Measurements from ENCODE around the gene EP400.
"Not testable (repeated sequence)": the region's sequence is repeated elsewhere in the genome, so short reads cannot be mapped to it uniquely, and the experiment has no call there.

EP400 gene

DNA sequence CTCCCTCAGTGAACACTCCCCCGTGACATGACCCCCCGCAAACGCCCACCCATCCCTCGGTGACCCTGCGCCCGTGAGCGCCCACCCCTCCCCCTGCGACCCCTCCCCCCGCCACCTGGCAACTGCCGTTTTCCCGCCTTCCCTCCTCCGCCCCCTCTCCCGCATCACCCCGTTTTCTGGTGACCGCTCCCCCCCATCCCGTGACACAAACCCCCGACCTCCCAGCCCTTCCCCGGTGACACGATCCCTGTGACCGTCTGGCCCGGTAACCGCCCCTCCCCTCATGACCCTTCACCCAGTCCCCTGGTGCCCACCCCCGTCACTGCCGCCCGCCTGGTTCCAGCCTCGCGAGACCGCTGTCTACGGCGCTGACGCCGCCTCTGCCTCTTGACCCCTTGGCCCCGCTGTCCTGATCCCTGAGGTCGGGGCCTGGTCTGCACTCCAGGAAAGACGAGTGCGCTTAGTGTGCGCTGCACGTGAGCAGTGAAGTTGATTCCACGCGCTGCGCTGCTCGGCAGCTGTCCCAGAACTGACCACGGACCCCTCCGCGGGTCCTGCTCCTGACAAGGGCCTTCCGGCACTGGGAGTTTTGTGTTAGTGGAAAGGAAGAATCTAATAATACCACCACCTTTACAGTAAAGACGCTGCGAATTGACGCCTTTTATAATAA lies 135.0 kb downstream of the EP400 start:
- 10 to 12% methylated on average over 39 to 46 of the region's 49 CpGs for WGBS, 2 experiments
- H3K27ac ChIP-seq (ENCODE audit: insufficient read depth, low read depth, low read length, poor library complexity, severe bottlenecking): peak overlapping the region; percentile 83
- H3K27me3 ChIP-seq (ENCODE audit: control insufficient read depth, insufficient read depth, low read length, poor library complexity, severe bottlenecking): no peaks in the 10 kb centered on the region
- peak overlapping the region; percentile 76 for H3K4me3 ChIP-seq (ENCODE audit: insufficient read depth, low read depth, low read length)
- no peaks in the 10 kb centered on the region for H3K4me1 ChIP-seq (ENCODE audit: control insufficient read depth, insufficient read depth, low read length)
- H3K9me3 ChIP-seq (ENCODE audit: control insufficient read depth, low read length): no peaks in the 10 kb centered on the region
- peaks cover 6% of the 10 kb centered on the region for H3K36me3 ChIP-seq (ENCODE audit: control insufficient read depth, insufficient read depth, low read length)

- Histone ChIP-seq H3K27me3 (ENCODE audit: control insufficient read depth, insufficient read depth, low read length, poor library complexity, severe bottlenecking) (no peaks in the 10 kb centered on the region), H3K27ac (ENCODE audit: insufficient read depth, low read depth, low read length, poor library complexity, severe bottlenecking) (no peak overlapping the region), H3K9me3 (ENCODE audit: control insufficient read depth, low read length) (no peaks in the 10 kb centered on the region), H3K4me1 (ENCODE audit: control insufficient read depth, insufficient read depth, low read length) (no peaks in the 10 kb centered on the region), H3K4me3 (ENCODE audit: insufficient read depth, low read depth, low read length) (peak overlapping the region; percentile 76), H3K36me3 (ENCODE audit: control insufficient read depth, insufficient read depth, low read length) (peaks cover 7% of the 10 kb centered on the region)
- WGBS, 2 experiments: 85 to 90% methylated on average over 6 of the region's 6 CpGs
These were observed 135.5 kb downstream of the EP400 start for GRCh38 chr12:132085291-132085635.

GRCh38 chr12:132089407-132089910 lies 139.7 kb downstream of the EP400 start:
- 87 to 95% methylated on average over 3 to 4 of the region's 4 CpGs for WGBS, 2 experiments
- peaks cover 7% of the 10 kb centered on the region for H3K36me3 ChIP-seq (ENCODE audit: control insufficient read depth, insufficient read depth, low read length)
- H3K27ac ChIP-seq (ENCODE audit: insufficient read depth, low read depth, low read length, poor library complexity, severe bottlenecking): no peak overlapping the region
- H3K9me3 ChIP-seq (ENCODE audit: control insufficient read depth, low read length): no peaks in the 10 kb centered on the region
- H3K4me3 ChIP-seq (ENCODE audit: insufficient read depth, low read depth, low read length): no peak overlapping the region
- H3K27me3 ChIP-seq (ENCODE audit: control insufficient read depth, insufficient read depth, low read length, poor library complexity, severe bottlenecking): no peaks in the 10 kb centered on the region
- no peaks in the 10 kb centered on the region for H3K4me1 ChIP-seq (ENCODE audit: control insufficient read depth, insufficient read depth, low read length)

DNA sequence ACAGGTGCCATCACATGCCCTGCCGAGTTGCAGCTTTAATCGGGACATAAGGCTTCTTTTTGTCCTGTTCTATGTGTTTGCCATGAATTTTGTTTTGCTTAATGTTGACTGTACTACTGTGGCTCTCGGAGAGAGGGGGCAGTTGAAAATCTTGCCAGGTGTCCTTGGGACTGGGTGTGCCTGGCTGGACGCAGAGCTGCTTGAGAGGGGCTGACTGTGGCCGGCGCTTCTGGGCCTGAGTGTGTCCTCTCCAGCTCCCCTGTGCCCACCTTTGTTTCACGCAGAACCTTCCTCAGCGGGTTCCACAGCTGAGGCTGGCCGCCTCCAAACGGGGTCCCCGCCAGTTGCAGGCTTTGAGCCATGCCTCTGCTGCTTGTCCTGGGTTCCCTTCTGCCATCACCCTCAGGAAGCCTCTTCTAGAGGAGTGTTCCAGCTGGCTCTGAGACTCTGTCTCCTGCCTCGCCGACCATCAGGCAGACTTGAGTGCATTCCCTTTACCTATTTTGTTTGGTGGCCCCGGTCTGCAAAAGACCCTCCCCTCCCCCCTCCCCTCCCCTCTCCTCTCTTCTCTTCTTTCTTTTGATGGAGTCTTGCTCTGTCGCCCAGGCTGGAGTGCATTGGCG lies 144.6 kb downstream of the EP400 start:
- no peaks in the 10 kb centered on the region for H3K9me3 ChIP-seq (ENCODE audit: control insufficient read depth, low read length)
- WGBS, 2 experiments: 95 to 96% methylated on average over 15 of the region's 16 CpGs
- H3K27ac ChIP-seq (ENCODE audit: insufficient read depth, low read depth, low read length, poor library complexity, severe bottlenecking): no peak overlapping the region
- H3K4me3 ChIP-seq (ENCODE audit: insufficient read depth, low read depth, low read length): no peak overlapping the region
- H3K36me3 ChIP-seq (ENCODE audit: control insufficient read depth, insufficient read depth, low read length): peaks cover 5% of the 10 kb centered on the region
- no peaks in the 10 kb centered on the region for H3K4me1 ChIP-seq (ENCODE audit: control insufficient read depth, insufficient read depth, low read length)
- H3K27me3 ChIP-seq (ENCODE audit: control insufficient read depth, insufficient read depth, low read length, poor library complexity, severe bottlenecking): no peaks in the 10 kb centered on the region

DNA sequence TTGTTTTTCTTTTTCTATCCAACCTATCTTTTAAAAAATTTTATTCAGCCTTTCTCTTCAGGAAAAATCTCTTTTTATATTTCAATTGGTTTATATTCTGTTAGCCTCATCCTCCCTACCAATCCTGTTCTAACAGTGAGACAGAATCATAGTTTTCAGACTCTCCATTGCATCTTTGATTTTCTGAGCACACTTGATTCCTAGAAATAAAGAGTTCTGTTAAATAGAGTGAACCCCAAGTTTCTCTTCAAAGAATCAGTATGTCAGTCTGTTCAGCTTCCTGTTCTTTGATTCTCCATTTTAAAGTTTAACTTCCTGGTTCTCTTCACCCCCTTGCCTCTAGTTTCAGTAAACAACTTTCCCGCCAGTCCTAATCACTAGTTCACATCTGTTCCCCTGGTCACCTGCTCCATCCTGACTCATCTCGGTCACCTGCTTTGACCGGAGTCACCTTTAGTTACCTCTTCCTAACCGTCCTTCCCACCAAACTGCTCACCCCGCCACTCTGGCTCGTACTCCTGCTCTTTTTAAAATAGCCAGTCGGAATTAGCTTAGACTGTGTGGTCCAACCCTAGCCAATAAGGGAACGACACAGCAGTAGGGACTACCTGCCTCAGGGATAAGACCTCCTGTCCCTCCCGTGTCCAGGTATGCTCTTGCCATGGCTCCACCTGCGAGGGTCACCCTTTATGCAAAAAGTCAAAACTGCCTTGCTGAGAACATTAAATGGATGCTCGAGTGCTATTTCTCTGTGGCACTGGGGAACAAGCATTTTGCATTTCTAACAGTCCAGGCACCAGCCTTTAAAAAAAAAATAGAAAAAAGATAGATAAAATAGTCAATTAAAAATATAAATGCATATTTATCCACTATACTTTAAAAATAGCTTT lies 146.0 kb downstream of the EP400 start:
- Histone ChIP-seq H3K9me3 (ENCODE audit: control insufficient read depth, low read length) (no peaks in the 10 kb centered on the region), H3K27ac (ENCODE audit: insufficient read depth, low read depth, low read length, poor library complexity, severe bottlenecking) (no peak overlapping the region), H3K4me1 (ENCODE audit: control insufficient read depth, insufficient read depth, low read length) (no peaks in the 10 kb centered on the region), H3K27me3 (ENCODE audit: control insufficient read depth, insufficient read depth, low read length, poor library complexity, severe bottlenecking) (no peaks in the 10 kb centered on the region), H3K4me3 (ENCODE audit: insufficient read depth, low read depth, low read length) (no peak overlapping the region), H3K36me3 (ENCODE audit: control insufficient read depth, insufficient read depth, low read length) (no peaks in the 10 kb centered on the region)
- 92% methylated on average over 11 of the region's 11 CpGs for WGBS, 2 experiments

DNA sequence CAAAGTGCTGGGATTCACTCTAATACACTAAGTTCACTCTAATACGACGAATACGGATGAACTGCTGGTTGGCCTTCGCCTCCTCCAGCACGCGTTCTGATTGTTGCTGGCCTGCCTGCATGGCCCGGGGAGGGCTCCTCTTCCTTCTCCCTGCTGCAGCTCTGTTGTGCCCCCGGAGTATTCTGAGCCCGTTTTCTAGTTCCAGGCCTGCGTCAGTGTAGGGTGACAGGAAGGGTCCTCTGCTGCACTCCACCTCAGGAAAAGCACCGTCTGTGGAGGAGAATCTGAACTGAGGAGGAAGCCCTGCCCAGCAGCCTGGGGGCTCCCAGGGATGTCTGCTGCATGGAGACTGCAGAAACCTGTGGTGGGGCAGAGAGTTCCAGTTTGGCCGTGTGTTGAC lies 150.0 kb downstream of the EP400 start:
- WGBS, 2 experiments: 92 to 95% methylated on average over 12 of the region's 12 CpGs
- Histone ChIP-seq H3K9me3 (ENCODE audit: control insufficient read depth, low read length) (no peaks in the 10 kb centered on the region), H3K27me3 (ENCODE audit: control insufficient read depth, insufficient read depth, low read length, poor library complexity, severe bottlenecking) (no peaks in the 10 kb centered on the region), H3K27ac (ENCODE audit: insufficient read depth, low read depth, low read length, poor library complexity, severe bottlenecking) (no peak overlapping the region), H3K4me1 (ENCODE audit: control insufficient read depth, insufficient read depth, low read length) (peaks cover 9% of the 10 kb centered on the region), H3K4me3 (ENCODE audit: insufficient read depth, low read depth, low read length) (no peak overlapping the region), H3K36me3 (ENCODE audit: control insufficient read depth, insufficient read depth, low read length) (no peaks in the 10 kb centered on the region)

GRCh38 chr12:132100306-132101065 lies 150.7 kb downstream of the EP400 start:
- WGBS, 2 experiments: 93 to 96% methylated on average over 12 to 13 of the region's 13 CpGs
- H3K27ac ChIP-seq (ENCODE audit: insufficient read depth, low read depth, low read length, poor library complexity, severe bottlenecking): no peak overlapping the region
- peaks cover 9% of the 10 kb centered on the region for H3K4me1 ChIP-seq (ENCODE audit: control insufficient read depth, insufficient read depth, low read length)
- no peak overlapping the region for H3K4me3 ChIP-seq (ENCODE audit: insufficient read depth, low read depth, low read length)
- H3K36me3 ChIP-seq (ENCODE audit: control insufficient read depth, insufficient read depth, low read length): no peaks in the 10 kb centered on the region
- H3K27me3 ChIP-seq (ENCODE audit: control insufficient read depth, insufficient read depth, low read length, poor library complexity, severe bottlenecking): no peaks in the 10 kb centered on the region
- no peaks in the 10 kb centered on the region for H3K9me3 ChIP-seq (ENCODE audit: control insufficient read depth, low read length)

DNA sequence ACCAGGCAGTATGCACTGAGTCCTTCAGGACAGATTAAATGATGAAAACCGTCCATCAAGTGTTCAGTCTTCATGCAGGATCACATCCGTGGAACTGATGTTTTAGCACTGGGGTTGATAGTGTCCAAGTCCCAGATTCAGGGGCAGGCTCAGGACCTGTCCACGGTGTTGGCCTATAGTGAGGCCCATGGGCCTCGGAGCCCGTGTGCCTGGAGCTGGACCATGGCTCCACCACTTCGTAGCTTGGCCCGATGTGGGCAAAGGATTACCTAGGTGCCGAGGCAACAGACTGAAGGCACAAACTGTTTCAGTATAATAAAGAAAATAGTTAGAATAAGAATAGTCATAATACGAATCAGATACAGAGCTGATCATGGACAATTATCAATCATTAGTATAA lies 152.6 kb downstream of the EP400 start:
- Histone ChIP-seq H3K27me3 (ENCODE audit: control insufficient read depth, insufficient read depth, low read length, poor library complexity, severe bottlenecking) (no peaks in the 10 kb centered on the region), H3K36me3 (ENCODE audit: control insufficient read depth, insufficient read depth, low read length) (no peaks in the 10 kb centered on the region), H3K27ac (ENCODE audit: insufficient read depth, low read depth, low read length, poor library complexity, severe bottlenecking) (no peak overlapping the region), H3K4me3 (ENCODE audit: insufficient read depth, low read depth, low read length) (no peak overlapping the region), H3K9me3 (ENCODE audit: control insufficient read depth, low read length) (no peaks in the 10 kb centered on the region), H3K4me1 (ENCODE audit: control insufficient read depth, insufficient read depth, low read length) (peaks cover 9% of the 10 kb centered on the region)
- WGBS, 2 experiments: 89 to 95% methylated on average over 7 to 8 of the region's 9 CpGs

- WGBS, 2 experiments: 45 to 47% methylated on average over 14 of the region's 14 CpGs
- H3K9me3 ChIP-seq (ENCODE audit: control insufficient read depth, low read length); H3K36me3 ChIP-seq (ENCODE audit: control insufficient read depth, insufficient read depth, low read length); H3K27ac ChIP-seq (ENCODE audit: insufficient read depth, low read depth, low read length, poor library complexity, severe bottlenecking); H3K27me3 ChIP-seq (ENCODE audit: control insufficient read depth, insufficient read depth, low read length, poor library complexity, severe bottlenecking); H3K4me3 ChIP-seq (ENCODE audit: insufficient read depth, low read depth, low read length): not testable (repeated sequence)
- H3K4me1 ChIP-seq (ENCODE audit: control insufficient read depth, insufficient read depth, low read length): peaks cover 13% of the 10 kb centered on the region
These were observed 153.3 kb downstream of the EP400 start for GRCh38 chr12:132103072-132103471.
